GM19099 (cell line): ENCODE measurements around the gene TIPARP.

Source experiments
- POLR2A ChIP-seq: IDR thresholded peaks from 3 replicates; pipeline ENCODE4 v1.6.1; 2011; ENCODE audit warnings: low read depth; ENCODE audit not compliant: insufficient read length; ENCODE audit errors: extremely low read depth

The TIPARP gene

GRCh38 chr3:156718622-156719306, 44.4 kb downstream of the TIPARP start:
- no peak for TF ChIP-seq POLR2A

- TF ChIP-seq POLR2A, result no peak
Measured at GRCh38 chr3:156720826-156721225, 46.4 kb downstream of the TIPARP start.

GRCh38 chr3:156721687-156722618, 47.6 kb downstream of the TIPARP start:
- TF ChIP-seq POLR2A, result no peak

- TF ChIP-seq POLR2A, result no peak
Measured at GRCh38 chr3:156723182-156723619, 48.8 kb downstream of the TIPARP start.

DNA sequence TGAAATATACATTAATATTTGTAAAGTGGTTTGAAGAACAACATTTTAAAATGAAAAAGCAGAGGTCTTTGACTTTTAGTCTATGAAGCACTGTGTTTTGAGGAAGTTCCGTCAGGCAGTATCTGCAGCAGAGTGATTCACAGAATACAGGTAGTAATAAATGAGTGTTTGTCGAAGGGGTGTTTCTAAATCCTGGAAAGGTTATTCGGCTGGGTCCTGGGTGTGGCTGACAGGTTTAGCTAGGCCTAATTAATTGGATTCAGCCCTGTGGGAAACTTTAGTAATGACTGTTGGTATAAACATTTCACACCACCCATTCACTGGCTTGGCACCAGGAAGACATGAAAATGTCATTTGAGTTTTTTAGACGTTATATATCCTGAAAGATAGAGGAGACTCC, 51.3 kb downstream of the TIPARP start:
- no peak for TF ChIP-seq POLR2A

GRCh38 chr3:156726456-156726855, 52.1 kb downstream of the TIPARP start:
- TF ChIP-seq POLR2A, result no peak

GRCh38 chr3:156727519-156728205, 53.3 kb downstream of the TIPARP start:
- no peak for TF ChIP-seq POLR2A

DNA sequence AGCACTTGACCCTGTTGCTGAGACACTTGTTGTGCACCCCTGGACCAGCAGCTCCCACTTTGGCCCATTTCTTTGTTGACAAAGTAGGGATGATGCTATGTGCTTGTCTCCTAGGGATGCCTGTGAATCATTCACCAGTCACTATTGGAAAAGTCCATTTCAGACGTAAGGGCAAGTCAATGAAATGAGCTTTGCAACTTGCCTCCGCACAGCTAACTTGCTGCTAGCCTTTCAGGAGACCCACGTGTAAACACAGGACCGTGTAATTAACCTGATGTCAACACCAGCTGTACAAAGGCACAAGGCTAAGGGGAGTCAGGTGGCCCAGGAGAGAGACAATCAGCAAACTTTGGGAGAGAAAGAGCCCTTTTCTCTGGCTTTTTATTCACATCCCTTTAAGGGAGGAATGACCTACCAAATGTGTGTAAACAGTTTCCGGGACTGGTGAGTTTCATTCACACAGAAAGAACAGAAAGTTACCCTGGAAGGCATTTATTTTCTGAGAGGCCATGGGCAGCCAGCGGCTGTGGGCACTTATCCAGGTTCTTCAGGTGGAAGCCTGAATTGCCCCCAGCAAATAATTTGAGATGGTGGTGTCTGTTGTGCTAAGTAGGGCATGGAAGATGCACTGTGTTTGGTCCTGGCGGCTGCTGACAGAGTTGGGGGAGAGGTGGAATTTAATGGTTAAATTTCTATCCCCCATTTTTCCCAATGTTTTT, 54.0 kb downstream of the TIPARP start:
- no peak for TF ChIP-seq POLR2A

DNA sequence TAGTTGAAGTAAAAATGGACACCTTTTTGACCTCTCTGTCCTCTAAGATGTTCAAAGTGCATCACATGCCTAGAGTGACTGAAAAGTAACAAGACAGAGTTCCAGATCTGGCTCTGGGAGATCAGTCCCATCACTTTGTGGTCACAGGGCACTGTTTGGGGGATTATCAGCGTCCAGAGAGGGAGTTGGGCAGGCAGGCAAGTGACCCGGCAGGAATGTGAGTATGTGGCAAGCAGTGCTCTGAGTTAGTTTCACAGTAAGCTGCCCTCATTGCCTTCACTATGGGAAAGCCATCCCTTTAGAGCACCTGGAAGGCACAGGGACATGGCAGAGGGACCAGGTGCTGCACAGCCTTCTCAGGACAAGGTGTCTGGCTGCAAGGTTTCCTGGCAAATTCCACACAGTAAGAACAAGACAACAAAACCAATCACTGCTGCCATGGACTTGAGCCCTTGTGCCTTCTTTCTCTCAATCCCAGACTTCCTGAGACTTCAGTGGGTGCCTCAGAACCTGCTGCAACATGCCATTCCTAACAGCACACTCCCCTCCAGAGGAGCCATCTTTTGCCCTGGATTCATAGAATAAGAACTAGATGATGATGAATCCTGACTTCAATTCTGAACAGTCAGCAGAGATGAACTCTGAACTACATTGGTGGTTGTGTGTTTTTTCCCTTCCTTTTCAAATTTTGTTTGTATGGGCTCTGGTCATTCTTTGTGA, 55.2 kb downstream of the TIPARP start:
- TF ChIP-seq POLR2A, result no peak

DNA sequence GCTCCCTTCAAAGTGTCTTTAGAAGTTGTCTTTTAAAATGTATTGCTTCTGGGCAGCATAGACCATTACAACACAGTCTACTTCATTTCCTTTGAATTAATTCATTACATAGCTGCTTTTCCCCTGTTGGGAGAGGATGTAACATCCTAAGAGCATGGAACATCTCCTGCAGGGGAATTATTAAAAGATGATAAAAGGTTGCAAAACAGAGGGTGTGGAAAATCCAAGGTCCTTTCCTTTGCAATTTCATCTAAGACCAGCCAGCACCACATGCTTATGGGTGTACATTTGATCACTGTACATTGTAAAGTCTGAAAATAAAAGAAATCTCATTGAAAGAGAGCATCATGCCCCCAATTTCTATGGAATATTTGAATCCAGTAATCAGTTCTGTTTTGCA, 57.4 kb downstream of the TIPARP start:
- TF ChIP-seq POLR2A, result no peak

DNA sequence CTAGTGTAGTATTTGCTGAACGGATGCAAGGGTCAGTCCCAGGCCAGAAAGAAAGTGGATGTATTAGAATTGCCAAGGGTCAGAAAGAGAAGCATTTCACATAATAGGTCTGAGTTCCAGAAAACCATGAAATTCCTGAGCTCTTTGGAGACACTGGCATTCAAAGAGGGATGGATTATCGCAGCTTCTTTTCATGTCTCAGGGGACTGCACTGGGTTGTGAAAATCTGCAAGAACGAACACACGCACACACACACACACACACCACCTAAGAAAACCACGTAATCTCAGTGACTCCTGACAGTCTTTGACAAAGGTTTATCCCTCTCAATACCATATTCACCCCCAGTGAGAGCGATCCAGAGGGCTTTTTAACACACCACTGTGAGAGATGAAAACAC, 57.9 kb downstream of the TIPARP start:
- no peak for TF ChIP-seq POLR2A

DNA sequence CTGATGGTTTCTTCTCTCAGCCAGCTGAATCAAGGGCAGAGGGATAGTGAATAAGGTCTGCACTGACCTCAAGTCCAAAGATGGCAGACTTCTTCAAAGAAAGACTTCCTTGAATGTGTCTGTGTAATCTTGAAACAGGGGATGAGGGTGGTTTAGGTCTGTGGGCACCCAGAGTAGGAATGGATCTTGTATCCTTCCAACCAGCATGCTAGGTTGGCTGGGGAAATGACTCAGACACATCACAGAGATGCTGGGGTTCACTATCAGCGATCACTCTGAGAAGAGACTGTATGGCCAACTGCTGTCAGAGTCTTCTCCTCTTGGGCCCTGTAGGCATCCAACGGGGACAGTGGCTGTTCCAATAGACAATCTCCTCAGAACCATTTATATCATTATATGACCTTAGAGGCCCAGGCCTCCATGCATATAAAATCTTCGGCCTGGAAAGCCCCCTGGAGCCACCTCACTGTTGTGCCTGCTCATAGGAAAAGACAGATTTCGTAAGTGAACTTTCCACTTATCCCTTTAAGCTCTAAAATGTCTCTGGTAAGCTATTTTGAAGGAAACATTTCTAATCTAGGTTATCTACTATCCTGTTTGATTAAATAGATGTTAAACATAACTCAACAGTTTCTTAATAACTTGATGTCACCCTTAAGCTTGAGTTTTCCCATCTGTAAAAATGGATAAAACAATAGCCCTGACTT, 58.5 kb downstream of the TIPARP start:
- TF ChIP-seq POLR2A, result no peak

- TF ChIP-seq POLR2A, result no peak
Measured at GRCh38 chr3:156735471-156735870, 61.1 kb downstream of the TIPARP start.

GRCh38 chr3:156738251-156738650, 63.9 kb downstream of the TIPARP start:
- TF ChIP-seq POLR2A, result no peak
